T-helper 17 cell (primary cell): Measurements from ENCODE around the gene OR12D1. TPM values are rescaled to one million over a fixed set of nuclear protein-coding genes. Genes with fewer than 3 reads are reported as not detected.
"Not testable (repeated sequence)": the region's sequence is repeated elsewhere in the genome, so short reads cannot be mapped to it uniquely, and the experiment has no call there.

ENCODE experiments used
- ATAC-seq: fragments of 150-1000 bp; cut with Tn5 transposase; 2 replicates; pipeline ENCODE4 v1.10.0; 2021; ENCODE audit warnings: mild to moderate bottlenecking, moderate library complexity
- DNase-seq, 3 donors: peaks; one replicate each; pipeline versions ENCODE4 v3.0.0 to v3.0.0-alpha.2; 2020 to 2021
- H3K9me3 ChIP-seq: one replicate; pipeline ENCODE4 v1.7.0; 2013; ENCODE audit warnings: low read length, mild to moderate bottlenecking; ENCODE audit not compliant: control insufficient read depth, poor library complexity, severe bottlenecking
- H3K27ac Mint-ChIP-seq: one replicate; pipeline ENCODE4 v1.8.0; 2022; ENCODE audit warnings: mild to moderate bottlenecking, moderate library complexity, mixed read lengths
- H3K27me3 Mint-ChIP-seq: one replicate; pipeline ENCODE4 v1.8.0; 2022; ENCODE audit warnings: mixed read lengths
- H3K36me3 Mint-ChIP-seq: one replicate; pipeline ENCODE4 v1.8.0; 2022; ENCODE audit warnings: low read depth, mixed read lengths
- H3K4me1 Mint-ChIP-seq: one replicate; pipeline ENCODE4 v1.8.0; 2022; ENCODE audit warnings: mild to moderate bottlenecking, mixed read lengths
- H3K4me3 Mint-ChIP-seq: one replicate; pipeline ENCODE4 v1.8.0; 2022; ENCODE audit warnings: mild to moderate bottlenecking, moderate library complexity, mixed read lengths
- total RNA-seq, 4 donors: library from RNA in 2 of 4; stranded (reverse) in 2 of 4; gene quantifications; one replicate each; pipeline ENCODE4 v1.2.3 and lab custom pipeline; 2022 to 2026

OR12D1 gene
- total RNA-seq (not detected), total RNA-seq (lab: John Stamatoyannopoulos, UW) (0 reads per million in 2 donors)

DNA sequence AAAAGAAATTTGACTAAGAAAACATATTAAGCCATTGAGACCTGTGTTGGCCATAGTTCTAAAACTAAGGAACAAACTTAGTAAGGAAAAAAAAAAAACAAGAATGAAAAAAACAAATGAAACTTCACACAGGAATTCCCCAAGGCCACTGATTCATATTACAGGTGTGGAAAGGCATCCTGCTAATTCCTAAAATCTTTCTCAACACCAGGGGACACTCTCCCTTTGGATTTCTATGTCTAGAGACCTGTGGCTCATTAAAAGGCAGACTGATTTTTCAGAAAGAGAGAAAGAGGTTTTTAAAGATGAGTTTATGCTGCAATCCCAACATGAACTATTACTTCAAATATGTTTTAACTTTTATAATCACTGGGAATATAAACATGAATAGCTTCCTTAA is at the start of gene OR12D1:
OR12D1 (plus strand) TSS at position 341 of the 400 bp plus-strand sequence.
- H3K4me3 Mint-ChIP-seq, result no peak within 1 kb of the TSS
- peaks cover 16% of the 10 kb centered on the region for H3K27me3 Mint-ChIP-seq
- no peaks in the 10 kb centered on the region for H3K4me1 Mint-ChIP-seq
- no peak for ATAC-seq
- H3K36me3 Mint-ChIP-seq, result no peaks in the 10 kb centered on the region
- H3K9me3 ChIP-seq, result peaks cover 4% of the 10 kb centered on the region
- no peak for DNase-seq
- H3K27ac Mint-ChIP-seq, result no peak within 1 kb of the TSS

- Mint-ChIP-seq H3K27ac (no peak within 1 kb of the TSS), H3K4me1 (no peaks in the 10 kb centered on the region), H3K27me3 (peaks cover 33% of the 10 kb centered on the region)
These were observed 46.0 kb upstream of the OR12D1 start, which contains the start of gene OR5V1 for GRCh38 chr6:29368765-29369164. Gene OR5V1 (minus strand): TSS chr6:29368865. CDS start chr6:29356195, 12,670 bp downstream.

GRCh38 chr6:29375191-29375590 is 39.5 kb upstream of the OR12D1 start, which contains the start of gene OR12D3:
Gene OR12D3 (minus strand): TSS chr6:29375291. CDS start chr6:29375287, 4 bp downstream.
- DNase-seq (no peak), ATAC-seq (no peak)
- Mint-ChIP-seq H3K4me3 (no peak within 1 kb of the TSS), H3K27me3 (peaks cover 46% of the 10 kb centered on the region), H3K27ac (no peak within 1 kb of the TSS), H3K36me3 (no peaks in the 10 kb centered on the region), H3K4me1 (no peaks in the 10 kb centered on the region)
- no peaks in the 10 kb centered on the region for H3K9me3 ChIP-seq

More at GRCh38 chr6:29368765-29369164, 46.0 kb upstream of the OR12D1 start, which contains the start of gene OR5V1:
- Mint-ChIP-seq H3K4me3 (no peak within 1 kb of the TSS), H3K36me3 (no peaks in the 10 kb centered on the region)
- no peak for DNase-seq
- ATAC-seq, result no peak
- no peaks in the 10 kb centered on the region for H3K9me3 ChIP-seq

DNA sequence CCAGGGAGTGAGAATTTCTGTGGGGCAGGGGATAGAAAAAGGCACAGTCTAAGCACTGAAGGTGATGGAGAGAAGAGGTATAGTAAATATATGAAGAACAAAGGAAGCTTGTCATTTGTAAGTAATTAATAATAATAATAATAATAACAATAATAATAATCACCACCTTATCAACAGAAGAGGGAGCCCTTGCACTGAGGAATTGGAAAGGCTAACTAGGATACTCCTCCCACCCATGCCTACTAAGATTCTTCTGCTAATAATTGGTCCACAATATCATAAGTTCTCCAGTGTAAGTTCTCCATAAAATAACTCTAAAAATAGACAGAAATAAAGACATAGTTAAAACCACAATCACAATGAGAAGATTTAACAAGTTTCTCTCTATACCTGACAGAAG is 38.7 kb upstream of the OR12D1 start:
- Mint-ChIP-seq H3K27me3 (peaks cover 45% of the 10 kb centered on the region), H3K4me3 (no peak overlapping the region), H3K36me3 (no peaks in the 10 kb centered on the region), H3K27ac (no peak overlapping the region), H3K4me1 (no peaks in the 10 kb centered on the region)
- DNase-seq, result no peak
- no peak for ATAC-seq
- H3K9me3 ChIP-seq, result no peaks in the 10 kb centered on the region

- peaks cover 3% of the 10 kb centered on the region for H3K36me3 Mint-ChIP-seq
- ATAC-seq, result no peak
- peaks cover 38% of the 10 kb centered on the region for H3K27me3 Mint-ChIP-seq
- no peak overlapping the region for H3K4me3 Mint-ChIP-seq
- DNase-seq, result no peak
- no peaks in the 10 kb centered on the region for H3K4me1 Mint-ChIP-seq
- H3K9me3 ChIP-seq, result no peaks in the 10 kb centered on the region
- H3K27ac Mint-ChIP-seq, result no peak overlapping the region
These were observed 26.2 kb upstream of the OR12D1 start for GRCh38 chr6:29388533-29388932.

GRCh38 chr6:29395331-29395730 is 19.4 kb upstream of the OR12D1 start, which contains the start of gene OR12D2:
Gene OR12D2 (plus strand): TSS chr6:29395631. CDS start chr6:29396700, 1,069 bp downstream.
- Mint-ChIP-seq H3K4me1 (peaks cover 2% of the 10 kb centered on the region), H3K4me3 (no peak within 1 kb of the TSS), H3K27ac (no peak within 1 kb of the TSS), H3K36me3 (peaks cover 3% of the 10 kb centered on the region), H3K27me3 (peaks cover 45% of the 10 kb centered on the region)
- H3K9me3 ChIP-seq, result peaks cover 3% of the 10 kb centered on the region
- DNase-seq (no peak), ATAC-seq (no peak)

GRCh38 chr6:29399525-29399924 is 15.2 kb upstream of the OR12D1 start:
- peaks cover 3% of the 10 kb centered on the region for H3K9me3 ChIP-seq
- DNase-seq (no peak), ATAC-seq (no peak)
- Mint-ChIP-seq H3K4me3 (no peak overlapping the region), H3K36me3 (no peaks in the 10 kb centered on the region), H3K27ac (no peak overlapping the region), H3K4me1 (peaks cover 2% of the 10 kb centered on the region), H3K27me3 (peaks cover 47% of the 10 kb centered on the region)

- no peak for DNase-seq
- no peak for ATAC-seq
- H3K27ac Mint-ChIP-seq, result no peak overlapping the region
- H3K9me3 ChIP-seq, result no peaks in the 10 kb centered on the region
- H3K4me3 Mint-ChIP-seq, result no peak overlapping the region
- no peaks in the 10 kb centered on the region for H3K36me3 Mint-ChIP-seq
- H3K4me1 Mint-ChIP-seq, result peaks cover 2% of the 10 kb centered on the region
- H3K27me3 Mint-ChIP-seq, result peaks cover 38% of the 10 kb centered on the region
These were observed 10.9 kb upstream of the OR12D1 start for GRCh38 chr6:29403801-29404200.

DNA sequence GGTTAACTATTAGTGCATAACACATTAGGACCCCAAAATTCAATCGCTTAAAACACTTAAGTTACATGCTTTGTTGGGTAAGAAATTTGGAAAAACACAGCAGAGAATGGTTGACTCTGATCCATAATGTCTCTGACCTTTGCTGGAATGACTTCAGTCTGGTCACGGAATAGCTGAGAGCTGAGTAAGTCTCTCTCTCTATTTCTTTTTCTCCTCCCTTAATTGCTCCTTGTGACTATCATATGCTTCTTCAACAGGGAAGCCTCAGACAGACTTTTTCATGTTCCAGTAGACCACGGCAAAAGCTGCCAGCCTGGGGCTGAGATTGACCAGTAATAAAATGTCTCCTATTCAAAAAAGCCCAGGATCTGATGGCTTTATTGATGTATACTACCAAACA is 4.8 kb downstream of the OR12D1 start:
- Mint-ChIP-seq H3K27me3 (peaks cover 38% of the 10 kb centered on the region), H3K4me1 (no peaks in the 10 kb centered on the region), H3K4me3 (no peak overlapping the region), H3K36me3 (no peaks in the 10 kb centered on the region), H3K27ac (no peak overlapping the region)
- H3K9me3 ChIP-seq, result no peaks in the 10 kb centered on the region
- ATAC-seq, result no peak
- DNase-seq, result no peak

DNA sequence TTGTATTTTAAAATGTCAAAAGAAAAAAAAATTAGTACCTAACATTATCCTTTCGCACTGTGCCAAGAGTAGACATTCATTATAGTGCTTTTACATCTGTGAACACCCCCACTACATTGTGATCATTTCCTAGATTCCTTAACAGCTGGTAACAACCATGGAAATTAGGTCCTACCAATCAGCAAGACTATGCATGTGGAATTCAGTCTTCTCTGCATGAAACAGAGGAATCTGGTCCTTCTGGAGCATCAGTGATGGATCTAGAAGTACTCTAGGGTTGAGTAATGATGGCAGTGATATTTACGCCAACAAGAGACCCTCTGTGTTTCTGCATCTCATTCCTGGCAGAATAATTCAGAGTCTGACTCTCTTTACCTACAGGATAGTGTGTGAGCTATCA is 9.4 kb downstream of the OR12D1 start:
- DNase-seq (no peak), ATAC-seq (no peak)
- Mint-ChIP-seq H3K27me3 (peaks cover 43% of the 10 kb centered on the region), H3K27ac (no peak overlapping the region), H3K4me1 (no peaks in the 10 kb centered on the region), H3K36me3 (peaks cover 2% of the 10 kb centered on the region), H3K4me3 (no peak overlapping the region)
- H3K9me3 ChIP-seq, result no peaks in the 10 kb centered on the region

GRCh38 chr6:29424575-29424974 is 9.8 kb downstream of the OR12D1 start:
- DNase-seq (no peak), ATAC-seq (no peak)
- Mint-ChIP-seq H3K4me3 (no peak overlapping the region), H3K4me1 (no peaks in the 10 kb centered on the region), H3K27ac (no peak overlapping the region), H3K27me3 (peaks cover 44% of the 10 kb centered on the region), H3K36me3 (peaks cover 2% of the 10 kb centered on the region)
- H3K9me3 ChIP-seq, result no peaks in the 10 kb centered on the region

- ATAC-seq (no peak), DNase-seq (no peak)
- Mint-ChIP-seq H3K4me1 (no peaks in the 10 kb centered on the region), H3K36me3 (peaks cover 2% of the 10 kb centered on the region), H3K27ac (no peak overlapping the region), H3K4me3 (no peak overlapping the region), H3K27me3 (peaks cover 43% of the 10 kb centered on the region)
- no peaks in the 10 kb centered on the region for H3K9me3 ChIP-seq
These were observed 10.3 kb downstream of the OR12D1 start for GRCh38 chr6:29425075-29425474.

DNA sequence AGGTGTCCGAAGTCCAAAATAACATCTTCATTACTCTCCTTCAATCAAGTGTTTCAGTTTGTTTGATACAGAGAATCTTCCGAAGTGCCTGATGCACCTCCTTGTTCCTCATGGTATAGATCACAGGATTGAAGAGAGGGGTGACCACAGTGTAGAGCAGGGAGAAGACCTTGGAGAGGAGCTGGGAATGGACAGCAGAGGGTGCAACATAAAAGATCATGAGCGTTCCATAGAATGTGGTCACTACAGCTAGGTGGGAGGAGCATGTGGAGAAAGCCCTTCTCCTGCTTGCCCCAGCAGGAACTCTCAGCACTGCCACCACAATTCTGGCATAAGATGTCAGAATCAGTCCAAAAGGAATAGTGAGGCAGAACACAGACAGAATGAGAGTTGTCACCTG is 11.9 kb downstream of the OR12D1 start:
- H3K9me3 ChIP-seq, result no peaks in the 10 kb centered on the region
- H3K27ac Mint-ChIP-seq, result no peak overlapping the region
- H3K27me3 Mint-ChIP-seq, result peaks cover 39% of the 10 kb centered on the region
- no peak for ATAC-seq
- no peaks in the 10 kb centered on the region for H3K4me1 Mint-ChIP-seq
- no peak overlapping the region for H3K4me3 Mint-ChIP-seq
- H3K36me3 Mint-ChIP-seq, result peaks cover 2% of the 10 kb centered on the region
- no peak for DNase-seq

DNA sequence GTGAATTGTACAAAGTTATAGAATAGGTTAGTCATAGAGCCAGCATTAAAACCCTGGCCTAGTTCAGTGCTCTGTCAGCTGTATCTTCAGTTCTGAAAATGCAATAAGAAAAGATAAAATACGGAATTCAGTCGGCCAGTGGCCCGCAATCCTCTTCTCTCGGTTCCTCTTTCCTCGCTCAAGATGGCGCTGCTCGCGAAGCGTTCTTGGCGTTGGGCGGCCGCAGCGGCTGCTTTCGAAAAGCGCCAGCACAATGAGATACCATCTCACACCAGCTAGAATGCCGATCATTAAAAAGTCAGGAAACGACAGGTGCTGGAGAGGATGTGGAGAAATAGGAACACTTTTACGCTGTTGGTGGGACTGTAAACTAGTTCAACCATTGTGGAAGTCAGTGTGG is 22.0 kb downstream of the OR12D1 start:
- H3K27ac Mint-ChIP-seq, H3K4me3 Mint-ChIP-seq, H3K4me1 Mint-ChIP-seq, ATAC-seq, H3K9me3 ChIP-seq, H3K36me3 Mint-ChIP-seq, DNase-seq: not testable (repeated sequence)
- H3K27me3 Mint-ChIP-seq, result peaks cover 58% of the 10 kb centered on the region
